NCI-H2227 treated with DMSO at 0.1 percent for 48 hours (cell line): ENCODE results near the gene ITPK1.

Experiments
- DNase-seq: peaks from one replicate; lab custom pipeline; 2025; lab: John Stamatoyannopoulos, UW

ITPK1 gene

GRCh38 chr14:93044556-93044955, 71.2 kb downstream of the ITPK1 start:
- no peak for DNase-seq

- DNase-seq = no peak
Measured at GRCh38 chr14:93044121-93044520, 71.6 kb downstream of the ITPK1 start.

DNA sequence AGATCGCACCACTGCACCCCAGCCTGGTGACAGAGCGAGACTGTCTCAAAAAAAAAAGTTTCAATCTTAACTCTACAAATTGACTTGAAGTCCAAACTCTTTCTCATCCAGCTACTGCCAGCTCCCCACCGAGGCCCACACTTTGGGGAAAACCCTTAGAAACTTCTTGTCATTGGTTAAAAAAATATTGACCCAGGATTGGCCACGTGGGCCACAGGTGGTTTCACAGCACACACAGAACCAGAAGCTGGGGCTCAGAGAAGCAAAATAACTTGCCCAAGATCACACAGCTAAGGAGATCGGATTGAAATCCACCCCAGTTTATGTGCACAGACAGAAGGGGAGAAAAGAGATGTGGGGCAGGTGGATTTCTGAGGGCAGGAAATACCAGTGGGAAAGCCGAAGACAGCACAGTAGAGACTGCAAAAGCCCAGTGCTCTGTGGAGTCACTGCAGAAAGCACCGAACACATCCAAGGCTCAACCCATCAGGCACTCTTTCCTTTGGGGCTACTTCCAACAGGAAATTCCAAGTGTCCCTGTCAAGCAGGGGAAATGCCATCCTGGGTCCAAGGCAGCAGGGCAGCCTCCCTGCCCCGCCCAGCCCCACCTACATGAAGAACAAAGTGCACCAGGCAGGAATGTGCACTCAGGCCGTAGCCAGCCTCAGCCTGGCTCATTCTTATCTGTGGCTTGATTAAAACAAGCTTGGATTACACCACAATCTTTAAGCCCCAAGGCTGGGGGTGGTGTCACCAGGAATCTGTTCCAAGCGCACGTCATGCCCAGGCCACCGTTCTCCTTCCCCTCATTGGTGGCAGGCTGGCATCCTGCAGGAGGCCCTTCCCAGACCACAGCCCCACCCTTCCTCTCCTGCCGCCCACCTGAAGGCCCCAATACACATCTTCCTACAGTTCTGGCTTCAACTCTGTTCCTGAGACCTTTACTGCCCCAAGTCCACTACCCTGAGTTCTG, 72.5 kb downstream of the ITPK1 start:
- no peak for DNase-seq

- DNase-seq = no peak
Measured at GRCh38 chr14:93041830-93042229, 73.9 kb downstream of the ITPK1 start.

- DNase-seq = no peak
Measured at GRCh38 chr14:93040982-93041381, 74.7 kb downstream of the ITPK1 start.

GRCh38 chr14:93040443-93040842, 75.3 kb downstream of the ITPK1 start:
- DNase-seq = no peak

DNA sequence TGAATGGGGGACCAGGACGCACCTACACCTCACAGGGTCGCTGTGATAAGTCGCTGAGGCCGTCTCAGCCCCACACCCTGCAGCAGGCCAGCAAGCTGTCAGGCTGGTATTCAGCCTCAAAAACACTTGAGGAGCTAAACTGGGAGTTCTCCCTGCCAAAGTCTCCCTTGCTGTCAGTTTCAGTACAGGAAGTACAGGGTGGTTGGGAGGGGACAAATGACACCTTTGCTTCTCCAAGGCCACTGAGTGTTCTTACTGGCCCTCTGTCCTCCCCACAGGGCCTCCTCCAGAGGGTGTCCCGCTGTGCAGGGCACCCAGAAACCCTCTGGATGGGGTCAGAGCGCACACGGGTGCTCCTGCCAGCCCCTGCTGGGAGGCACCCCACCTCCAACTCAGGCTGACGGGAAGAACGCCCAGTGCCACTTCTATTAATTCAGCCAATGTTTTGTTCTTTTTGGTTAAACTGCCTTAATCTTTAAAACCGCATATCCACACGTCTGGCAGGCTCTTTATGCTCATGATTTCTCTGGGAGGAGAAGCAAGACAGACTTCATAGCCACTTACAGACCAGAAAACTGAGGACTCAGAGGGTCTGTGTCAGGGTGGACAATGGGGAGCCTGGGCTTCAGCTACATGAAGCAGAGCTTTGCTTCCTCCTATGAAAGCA, 75.9 kb downstream of the ITPK1 start:
- DNase-seq = no peak

DNA sequence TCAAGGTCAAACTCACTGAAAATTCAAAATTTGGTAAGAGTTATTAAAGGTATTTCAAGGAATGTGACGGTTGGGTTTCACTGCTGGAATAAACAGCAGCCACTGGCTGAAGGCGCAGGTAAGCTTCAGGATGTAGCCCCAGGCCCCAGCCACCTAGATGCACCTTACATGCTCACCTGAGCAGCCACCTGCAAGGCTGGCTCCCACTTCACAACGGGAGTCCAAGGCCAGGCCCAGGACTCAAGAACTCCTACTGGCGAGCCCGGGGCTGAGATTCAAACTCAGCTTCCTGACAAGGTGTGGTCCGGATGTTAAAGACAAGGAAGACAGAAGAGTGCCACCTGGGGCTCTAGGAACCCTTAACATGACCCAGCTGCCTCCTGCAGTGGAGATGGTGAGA, 78.4 kb downstream of the ITPK1 start:
- no peak for DNase-seq

GRCh38 chr14:93036652-93037345, 78.9 kb downstream of the ITPK1 start:
- DNase-seq = no peak

DNA sequence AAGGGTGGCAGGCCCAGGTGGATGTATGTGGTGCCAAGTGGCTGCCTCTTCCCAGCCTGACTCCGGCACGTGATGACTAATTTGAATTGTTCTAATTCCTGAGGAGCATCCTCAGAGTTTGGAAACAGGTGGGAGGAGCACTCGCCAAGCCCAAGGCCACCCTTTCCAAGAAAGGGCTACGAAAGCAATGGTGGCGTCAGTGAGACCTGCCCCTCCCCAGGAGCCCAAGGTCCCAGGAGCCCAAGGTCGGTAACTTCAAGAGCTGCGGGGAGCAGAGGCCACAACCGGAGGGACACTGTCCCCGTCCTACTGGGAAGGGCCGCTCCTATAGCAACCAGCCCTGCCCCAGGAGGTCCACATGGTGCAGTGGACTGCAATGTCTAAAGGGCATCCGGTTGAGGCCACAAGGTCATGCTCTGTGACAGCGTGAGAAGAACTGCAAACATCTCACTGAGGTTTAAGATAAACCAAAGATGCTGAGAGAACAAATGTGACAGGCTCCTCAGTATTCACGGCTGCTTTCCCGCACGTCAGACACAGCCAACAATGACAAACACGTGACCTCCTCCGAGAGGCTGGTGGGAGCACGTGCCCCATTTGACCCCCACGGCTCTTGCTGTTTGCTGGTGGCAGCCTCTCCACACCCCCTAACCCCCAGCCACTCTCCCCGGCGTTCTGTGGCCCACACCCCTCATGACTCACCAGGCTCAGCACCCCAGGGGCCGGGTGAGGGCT, 79.6 kb downstream of the ITPK1 start:
- DNase-seq = no peak

- no peak for DNase-seq
Measured at GRCh38 chr14:93035585-93035916, 80.2 kb downstream of the ITPK1 start.

- DNase-seq = no peak
Measured at GRCh38 chr14:93034671-93034994, 81.1 kb downstream of the ITPK1 start.

DNA sequence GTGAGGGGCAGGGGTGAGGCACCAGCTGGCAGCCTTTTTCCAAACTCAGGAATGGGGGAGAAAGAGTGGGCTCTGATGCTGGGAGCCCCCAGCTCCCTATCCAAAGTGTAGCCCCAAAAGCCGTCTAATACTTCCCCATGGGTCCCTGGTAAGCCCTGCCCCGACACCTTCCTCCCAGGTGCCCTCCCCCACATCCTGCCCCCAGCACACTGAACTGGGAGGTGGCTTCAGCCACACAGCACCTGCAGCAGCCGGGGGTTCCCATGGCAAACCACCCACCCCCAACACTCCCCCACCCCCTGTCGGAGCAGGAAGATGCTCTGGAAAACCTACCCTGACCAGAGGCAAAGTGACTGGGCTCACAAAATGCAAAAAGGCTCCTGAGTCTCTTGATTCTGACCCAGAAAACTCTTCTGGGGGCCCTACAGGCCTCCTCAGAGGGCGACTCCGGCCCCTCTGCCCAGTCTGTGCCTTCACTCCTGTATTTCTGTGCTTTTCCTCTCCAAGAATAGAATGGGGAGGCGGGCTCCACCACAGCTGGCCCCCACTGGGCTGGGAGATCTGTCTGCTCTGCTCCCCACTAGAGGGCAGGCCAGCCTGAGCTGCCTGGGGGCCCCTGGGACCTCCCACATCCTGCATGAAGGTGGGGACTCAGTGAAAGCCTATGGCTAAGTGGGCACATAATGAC, 81.6 kb downstream of the ITPK1 start:
- no peak for DNase-seq

GRCh38 chr14:93033084-93033982, 82.4 kb downstream of the ITPK1 start:
- no peak for DNase-seq

DNA sequence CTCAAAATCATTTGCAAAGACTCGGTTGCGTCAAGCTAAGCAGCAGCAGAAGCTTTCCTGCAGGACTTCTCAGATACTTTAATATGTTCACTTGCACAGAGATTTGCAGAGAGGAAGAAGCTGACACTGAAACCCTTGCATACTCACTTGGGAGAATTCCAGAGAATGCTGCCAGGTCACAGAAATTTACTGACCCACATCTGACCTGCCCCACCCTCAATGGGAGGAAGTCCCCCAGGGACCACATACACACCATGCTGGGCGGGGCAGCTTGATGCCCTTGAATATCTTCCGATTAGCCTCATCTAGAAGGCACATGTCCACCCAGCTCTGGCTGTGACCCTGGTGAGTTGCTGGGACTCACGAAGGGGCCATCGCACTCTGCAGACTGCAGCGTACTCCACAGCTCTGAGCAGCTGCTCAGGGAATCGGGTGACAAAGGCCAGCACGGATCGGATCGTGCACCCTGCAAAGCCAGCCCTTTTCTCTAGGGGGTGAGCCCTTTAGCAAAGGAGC, 83.2 kb downstream of the ITPK1 start:
- no peak for DNase-seq

- DNase-seq = no peak
Measured at GRCh38 chr14:93031505-93032315, 84.0 kb downstream of the ITPK1 start.

- no peak for DNase-seq
Measured at GRCh38 chr14:93030761-93031160, 85.0 kb downstream of the ITPK1 start.

- no peak for DNase-seq
Measured at GRCh38 chr14:93029911-93030508, 85.7 kb downstream of the ITPK1 start.

DNA sequence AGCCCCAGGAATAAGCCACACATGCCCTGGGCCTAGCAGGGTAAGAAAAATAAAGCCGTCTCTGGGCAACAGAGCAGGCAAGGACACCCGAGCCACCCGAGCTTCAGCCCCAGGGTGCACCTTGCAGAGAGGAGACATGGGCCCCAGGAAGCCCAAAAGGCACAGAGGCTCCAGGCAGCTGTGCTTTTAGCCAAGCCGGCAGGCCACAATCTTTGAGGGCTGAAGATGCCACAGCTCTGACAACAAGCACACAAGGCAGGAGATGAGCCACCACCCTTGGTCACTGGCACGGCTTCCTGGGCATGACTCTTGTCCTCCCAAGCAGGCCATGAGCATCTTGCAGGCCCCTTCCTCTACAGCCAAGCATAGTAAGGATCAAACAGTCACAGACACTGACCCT, 86.3 kb downstream of the ITPK1 start:
- DNase-seq = no peak
